Measurements from ENCODE around the gene MTX2.

The MTX2 gene

DNA sequence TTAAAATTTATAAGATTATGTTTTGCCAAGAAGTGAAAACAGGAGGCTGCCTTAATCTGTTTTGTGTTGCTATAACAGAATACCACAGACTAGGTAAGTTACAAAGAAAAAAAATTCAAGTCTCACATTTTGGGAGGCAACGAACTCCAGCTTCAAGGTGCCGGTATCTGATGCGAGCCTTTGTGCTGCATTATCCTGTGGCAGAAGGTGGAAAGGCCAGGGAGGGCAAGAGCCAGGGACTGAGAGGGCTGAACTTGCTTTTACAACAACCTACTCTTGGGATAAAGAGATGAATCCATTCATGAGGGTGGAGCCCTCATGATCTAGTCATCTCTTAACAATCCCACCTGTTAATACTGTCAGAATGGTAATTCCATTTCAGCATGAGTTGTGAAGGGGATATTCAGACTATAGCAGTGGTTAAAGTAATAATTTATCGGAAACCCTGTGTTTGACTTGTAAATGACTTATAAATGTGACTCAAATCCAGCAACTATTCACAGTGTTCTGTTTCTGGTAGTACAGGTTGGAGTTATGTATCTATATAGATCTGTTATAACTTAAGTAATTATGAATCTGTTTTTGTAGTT is 3.7 kb downstream of the MTX2 start:
- Histone ChIP-seq H3K27me3 (replicated peaks; ENCODE audit: insufficient read depth, low read length) (no peaks in the 10 kb centered on the region), H3K9me3 (replicated peaks; ENCODE audit: insufficient read depth, low read length) (no peaks in the 10 kb centered on the region), H3K4me1 (ENCODE audit: low read length) (peaks cover 6% of the 10 kb centered on the region), H3K9ac (ENCODE audit: low read length) (no peak overlapping the region), H3K27ac (ENCODE audit: low read length) (no peak overlapping the region), H3K36me3 (replicated peaks; ENCODE audit: insufficient read depth, low read length) (no peaks in the 10 kb centered on the region), H3K4me3 (ENCODE audit: low read length) (no peak overlapping the region), H4K20me1 (ENCODE audit: insufficient read depth, low read length) (no peaks in the 10 kb centered on the region), H2AFZ (ENCODE audit: low read length) (no peak overlapping the region), H3K79me2 (ENCODE audit: low read length) (peaks cover 35% of the 10 kb centered on the region), H3K9me2 (replicated peaks; ENCODE audit: insufficient read depth, low read length) (no peaks in the 10 kb centered on the region), H3F3A (ENCODE audit: insufficient read depth, low read length) (no peaks in the 10 kb centered on the region), H3K4me2 (ENCODE audit: low read depth, low read length) (no peak overlapping the region)
- DNase-seq: no peak
- TF ChIP-seq EZH2 (optimal IDR thresholded peaks at IDR 0.05; ENCODE audit: low read depth, low read length) (no peak), EZH2phosphoT487 (IDR thresholded peaks at IDR 0.05; ENCODE audit: low read length) (no peak)
- TF ChIP-seq, protein P1, sequence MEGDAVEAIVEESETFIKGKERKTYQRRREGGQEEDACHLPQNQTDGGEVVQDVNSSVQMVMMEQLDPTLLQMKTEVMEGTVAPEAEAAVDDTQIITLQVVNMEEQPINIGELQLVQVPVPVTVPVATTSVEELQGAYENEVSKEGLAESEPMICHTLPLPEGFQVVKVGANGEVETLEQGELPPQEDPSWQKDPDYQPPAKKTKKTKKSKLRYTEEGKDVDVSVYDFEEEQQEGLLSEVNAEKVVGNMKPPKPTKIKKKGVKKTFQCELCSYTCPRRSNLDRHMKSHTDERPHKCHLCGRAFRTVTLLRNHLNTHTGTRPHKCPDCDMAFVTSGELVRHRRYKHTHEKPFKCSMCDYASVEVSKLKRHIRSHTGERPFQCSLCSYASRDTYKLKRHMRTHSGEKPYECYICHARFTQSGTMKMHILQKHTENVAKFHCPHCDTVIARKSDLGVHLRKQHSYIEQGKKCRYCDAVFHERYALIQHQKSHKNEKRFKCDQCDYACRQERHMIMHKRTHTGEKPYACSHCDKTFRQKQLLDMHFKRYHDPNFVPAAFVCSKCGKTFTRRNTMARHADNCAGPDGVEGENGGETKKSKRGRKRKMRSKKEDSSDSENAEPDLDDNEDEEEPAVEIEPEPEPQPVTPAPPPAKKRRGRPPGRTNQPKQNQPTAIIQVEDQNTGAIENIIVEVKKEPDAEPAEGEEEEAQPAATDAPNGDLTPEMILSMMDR (IDR thresholded peaks at IDR 0.05; ENCODE audit: low read length): no peak

DNA sequence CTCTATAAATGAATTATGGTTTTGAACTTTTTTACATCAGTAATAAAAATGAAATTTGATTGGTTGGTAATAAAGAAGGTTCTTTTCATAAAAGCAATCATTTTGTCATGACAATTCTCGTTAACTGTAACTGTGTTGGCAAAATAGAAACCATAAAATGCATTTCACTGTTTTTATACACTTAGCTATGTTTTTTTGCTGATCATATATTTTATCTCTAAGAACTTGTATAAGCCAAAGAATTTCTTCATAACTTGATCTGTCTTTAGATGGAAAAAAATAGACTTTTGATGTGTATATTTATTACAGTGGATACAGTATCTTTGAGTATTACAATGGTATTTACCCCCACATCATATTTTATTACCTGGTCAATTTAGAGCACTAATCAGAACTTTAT is 9.7 kb downstream of the MTX2 start:
- TF ChIP-seq EZH2phosphoT487 (IDR thresholded peaks at IDR 0.05; ENCODE audit: low read length) (no peak), EZH2 (optimal IDR thresholded peaks at IDR 0.05; ENCODE audit: low read depth, low read length) (no peak)
- TF ChIP-seq, protein P1 (IDR thresholded peaks at IDR 0.05; ENCODE audit: low read length): no peak
- H3K27me3 ChIP-seq (replicated peaks; ENCODE audit: insufficient read depth, low read length): no peaks in the 10 kb centered on the region

DNA sequence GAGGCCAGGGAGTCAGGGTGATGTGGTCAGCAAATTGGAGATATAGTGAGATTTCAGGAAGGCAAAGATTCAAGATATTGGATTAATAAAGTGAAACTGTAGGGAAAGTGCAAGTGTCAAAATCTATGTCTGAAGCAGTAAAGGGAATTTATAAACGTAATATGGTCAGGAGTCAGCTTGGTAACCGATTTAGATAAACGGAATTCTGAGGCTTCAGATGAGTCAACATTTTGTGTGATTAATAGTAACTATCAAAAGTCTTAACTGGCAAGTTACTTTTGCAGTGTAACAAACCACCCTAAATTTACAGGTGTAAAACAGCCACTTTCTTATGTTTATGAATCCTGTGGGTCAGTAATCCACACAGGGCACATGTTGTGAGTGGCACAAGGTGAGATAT is 10.9 kb downstream of the MTX2 start:
- no peak overlapping the region for H3K27ac ChIP-seq (ENCODE audit: low read length)
- no peak overlapping the region for H3K4me2 ChIP-seq (ENCODE audit: low read depth, low read length)
- TF ChIP-seq EZH2phosphoT487 (IDR thresholded peaks at IDR 0.05; ENCODE audit: low read length) (no peak), EZH2 (optimal IDR thresholded peaks at IDR 0.05; ENCODE audit: low read depth, low read length) (no peak)
- TF ChIP-seq, protein P1 (IDR thresholded peaks at IDR 0.05; ENCODE audit: low read length): no peak
- no peaks in the 10 kb centered on the region for H3K9me2 ChIP-seq (replicated peaks; ENCODE audit: insufficient read depth, low read length)
- DNase-seq: no peak
- peaks cover 17% of the 10 kb centered on the region for H3K79me2 ChIP-seq (ENCODE audit: low read length)
- H3K9ac ChIP-seq (ENCODE audit: low read length): no peak overlapping the region
- no peak overlapping the region for H3K4me3 ChIP-seq (ENCODE audit: low read length)
- no peaks in the 10 kb centered on the region for H3K27me3 ChIP-seq (replicated peaks; ENCODE audit: insufficient read depth, low read length)
- no peak overlapping the region for H2AFZ ChIP-seq (ENCODE audit: low read length)
- no peaks in the 10 kb centered on the region for H4K20me1 ChIP-seq (ENCODE audit: insufficient read depth, low read length)
- H3K4me1 ChIP-seq (ENCODE audit: low read length): peaks cover 9% of the 10 kb centered on the region
- H3K36me3 ChIP-seq (replicated peaks; ENCODE audit: insufficient read depth, low read length): no peaks in the 10 kb centered on the region
- no peaks in the 10 kb centered on the region; the same call in 1 of the 2 replicates for H3F3A ChIP-seq (ENCODE audit: insufficient read depth, low read length)
- H3K9me3 ChIP-seq (replicated peaks; ENCODE audit: insufficient read depth, low read length): no peaks in the 10 kb centered on the region

More for the DNA sequence above, 9.7 kb downstream of the MTX2 start:
- Histone ChIP-seq H3K27ac (ENCODE audit: low read length) (no peak overlapping the region), H3K9me3 (replicated peaks; ENCODE audit: insufficient read depth, low read length) (no peaks in the 10 kb centered on the region), H3K4me2 (ENCODE audit: low read depth, low read length) (no peak overlapping the region), H3K79me2 (ENCODE audit: low read length) (peaks cover 14% of the 10 kb centered on the region), H2AFZ (ENCODE audit: low read length) (no peak overlapping the region), H3K4me1 (ENCODE audit: low read length) (peaks cover 9% of the 10 kb centered on the region), H3K4me3 (ENCODE audit: low read length) (no peak overlapping the region), H4K20me1 (ENCODE audit: insufficient read depth, low read length) (no peaks in the 10 kb centered on the region), H3K9ac (ENCODE audit: low read length) (no peak overlapping the region), H3K36me3 (replicated peaks; ENCODE audit: insufficient read depth, low read length) (no peaks in the 10 kb centered on the region), H3K9me2 (replicated peaks; ENCODE audit: insufficient read depth, low read length) (no peaks in the 10 kb centered on the region), H3F3A (ENCODE audit: insufficient read depth, low read length) (no peaks in the 10 kb centered on the region; the same call in 1 of the 2 replicates)
- no peak for DNase-seq
